ENCODE results near the gene TEX2.
A peak's percentile ranks its signal among the peaks of the same experiment; 100 is the strongest.

Gene TEX2

GRCh38 chr17:64158831-64159590 lies 104.0 kb downstream of the TEX2 start:
- no peak for DNase-seq (ENCODE audit: low read depth)

- no peak for DNase-seq (ENCODE audit: low read depth)
These were observed 104.7 kb downstream of the TEX2 start for GRCh38 chr17:64158406-64158805.

GRCh38 chr17:64157669-64158180 lies 105.3 kb downstream of the TEX2 start:
- no peak for DNase-seq (ENCODE audit: low read depth)

- no peak for DNase-seq (ENCODE audit: low read depth)
These were observed 106.4 kb downstream of the TEX2 start for GRCh38 chr17:64156670-64157069.

- no peak for DNase-seq (ENCODE audit: low read depth)
These were observed 107.1 kb downstream of the TEX2 start for GRCh38 chr17:64155751-64156544.

- DNase-seq (ENCODE audit: low read depth): no peak
These were observed 107.9 kb downstream of the TEX2 start for GRCh38 chr17:64155129-64155528.

GRCh38 chr17:64154717-64155116 lies 108.3 kb downstream of the TEX2 start:
- DNase-seq (ENCODE audit: low read depth): no peak

GRCh38 chr17:64154313-64154695 lies 108.8 kb downstream of the TEX2 start:
- DNase-seq (ENCODE audit: low read depth): no peak

- no peak for DNase-seq (ENCODE audit: low read depth)
These were observed 109.3 kb downstream of the TEX2 start for GRCh38 chr17:64153565-64154312.

GRCh38 chr17:64152428-64153125 lies 110.5 kb downstream of the TEX2 start:
- DNase-seq (ENCODE audit: low read depth): no peak

GRCh38 chr17:64151016-64151368 lies 112.1 kb downstream of the TEX2 start:
- no peak for DNase-seq (ENCODE audit: low read depth)

GRCh38 chr17:64150237-64151015 lies 112.6 kb downstream of the TEX2 start:
- DNase-seq (ENCODE audit: low read depth): no peak

GRCh38 chr17:64149196-64149595 lies 113.9 kb downstream of the TEX2 start:
- no peak for DNase-seq (ENCODE audit: low read depth)

- no peak for DNase-seq (ENCODE audit: low read depth)
These were observed 114.4 kb downstream of the TEX2 start for GRCh38 chr17:64148699-64149098.

- no peak for DNase-seq (ENCODE audit: low read depth)
These were observed 114.9 kb downstream of the TEX2 start for GRCh38 chr17:64148017-64148631.

- no peak for DNase-seq (ENCODE audit: low read depth)
These were observed 115.7 kb downstream of the TEX2 start for GRCh38 chr17:64147110-64148016.

- DNase-seq (ENCODE audit: low read depth): peak; percentile 20
These were observed 116.5 kb downstream of the TEX2 start for GRCh38 chr17:64146418-64147109.

- DNase-seq (ENCODE audit: low read depth): peak; percentile 91
These were observed 117.2 kb downstream of the TEX2 start for GRCh38 chr17:64145751-64146417.

All from activated T-helper 1 cell treated with Interleukin-2 at 50 U/mL for 16 hours (primary cell).